ENCODE results near the gene CACNA1I. TPM values are rescaled to one million over a fixed set of nuclear protein-coding genes. Genes with fewer than 3 reads are reported as not detected.

The CACNA1I gene
- total RNA-seq, 6 donors from 2014 or later: 0.15 to 4.2 (median 0.34) TPM

GRCh38 chr22:39651053-39651996, 80.8 kb downstream of the CACNA1I start:
- no peak overlapping the region for H3K27ac ChIP-seq
- no peaks in the 10 kb centered on the region for H3K27me3 ChIP-seq
- no peaks in the 10 kb centered on the region for H3K4me1 ChIP-seq
- no peaks in the 10 kb centered on the region for H3K9me3 ChIP-seq
- ATAC-seq (ENCODE audit: low FRiP score in 2 of 2): no peak
- H3K36me3 ChIP-seq: no peaks in the 10 kb centered on the region
- no peak for DNase-seq
- 55 to 75% methylated on average over 13 to 22 of the region's 24 CpGs for WGBS, 2 donors
- peak in 1 of 2 donors; percentile 38 for TF ChIP-seq POLR2AphosphoS5 (IDR thresholded peaks at IDR 0.05)
- TF ChIP-seq, protein P1, sequence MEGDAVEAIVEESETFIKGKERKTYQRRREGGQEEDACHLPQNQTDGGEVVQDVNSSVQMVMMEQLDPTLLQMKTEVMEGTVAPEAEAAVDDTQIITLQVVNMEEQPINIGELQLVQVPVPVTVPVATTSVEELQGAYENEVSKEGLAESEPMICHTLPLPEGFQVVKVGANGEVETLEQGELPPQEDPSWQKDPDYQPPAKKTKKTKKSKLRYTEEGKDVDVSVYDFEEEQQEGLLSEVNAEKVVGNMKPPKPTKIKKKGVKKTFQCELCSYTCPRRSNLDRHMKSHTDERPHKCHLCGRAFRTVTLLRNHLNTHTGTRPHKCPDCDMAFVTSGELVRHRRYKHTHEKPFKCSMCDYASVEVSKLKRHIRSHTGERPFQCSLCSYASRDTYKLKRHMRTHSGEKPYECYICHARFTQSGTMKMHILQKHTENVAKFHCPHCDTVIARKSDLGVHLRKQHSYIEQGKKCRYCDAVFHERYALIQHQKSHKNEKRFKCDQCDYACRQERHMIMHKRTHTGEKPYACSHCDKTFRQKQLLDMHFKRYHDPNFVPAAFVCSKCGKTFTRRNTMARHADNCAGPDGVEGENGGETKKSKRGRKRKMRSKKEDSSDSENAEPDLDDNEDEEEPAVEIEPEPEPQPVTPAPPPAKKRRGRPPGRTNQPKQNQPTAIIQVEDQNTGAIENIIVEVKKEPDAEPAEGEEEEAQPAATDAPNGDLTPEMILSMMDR (IDR thresholded peaks at IDR 0.05): no peak
- no peak for TF ChIP-seq EP300 (IDR thresholded peaks at IDR 0.05)
- no peak for TF ChIP-seq POLR2A (IDR thresholded peaks at IDR 0.05)
- no peak overlapping the region for H3K4me3 ChIP-seq

- no peaks in the 10 kb centered on the region for H3K36me3 ChIP-seq
- no peaks in the 10 kb centered on the region for H3K27me3 ChIP-seq
- DNase-seq: no peak
- WGBS, 2 donors: 74 to 85% methylated on average over 15 to 16 of the region's 16 CpGs
- H3K4me1 ChIP-seq: no peaks in the 10 kb centered on the region
- no peaks in the 10 kb centered on the region for H3K9me3 ChIP-seq
- ATAC-seq (ENCODE audit: low FRiP score in 2 of 2): no peak
- H3K4me3 ChIP-seq: no peak overlapping the region
- TF ChIP-seq, protein P1 (IDR thresholded peaks at IDR 0.05): no peak
- TF ChIP-seq POLR2AphosphoS5 (IDR thresholded peaks at IDR 0.05): no peak
- no peak for TF ChIP-seq POLR2A (IDR thresholded peaks at IDR 0.05)
- no peak for TF ChIP-seq EP300 (IDR thresholded peaks at IDR 0.05)
- H3K27ac ChIP-seq: no peak overlapping the region
Measured at GRCh38 chr22:39652990-39653786, 82.6 kb downstream of the CACNA1I start.

GRCh38 chr22:39653787-39654077, 83.2 kb downstream of the CACNA1I start:
- H3K27me3 ChIP-seq: no peaks in the 10 kb centered on the region
- DNase-seq (no peak), ATAC-seq (ENCODE audit: low FRiP score in 2 of 2) (no peak)
- H3K27ac ChIP-seq: no peak overlapping the region
- no peak for TF ChIP-seq POLR2AphosphoS5 (IDR thresholded peaks at IDR 0.05)
- TF ChIP-seq, protein P1 (IDR thresholded peaks at IDR 0.05): no peak
- H3K4me1 ChIP-seq: no peaks in the 10 kb centered on the region
- no peaks in the 10 kb centered on the region for H3K36me3 ChIP-seq
- 89 to 93% methylated on average over 3 of the region's 3 CpGs for WGBS, 2 donors
- H3K9me3 ChIP-seq: no peaks in the 10 kb centered on the region
- H3K4me3 ChIP-seq: no peak overlapping the region

DNA sequence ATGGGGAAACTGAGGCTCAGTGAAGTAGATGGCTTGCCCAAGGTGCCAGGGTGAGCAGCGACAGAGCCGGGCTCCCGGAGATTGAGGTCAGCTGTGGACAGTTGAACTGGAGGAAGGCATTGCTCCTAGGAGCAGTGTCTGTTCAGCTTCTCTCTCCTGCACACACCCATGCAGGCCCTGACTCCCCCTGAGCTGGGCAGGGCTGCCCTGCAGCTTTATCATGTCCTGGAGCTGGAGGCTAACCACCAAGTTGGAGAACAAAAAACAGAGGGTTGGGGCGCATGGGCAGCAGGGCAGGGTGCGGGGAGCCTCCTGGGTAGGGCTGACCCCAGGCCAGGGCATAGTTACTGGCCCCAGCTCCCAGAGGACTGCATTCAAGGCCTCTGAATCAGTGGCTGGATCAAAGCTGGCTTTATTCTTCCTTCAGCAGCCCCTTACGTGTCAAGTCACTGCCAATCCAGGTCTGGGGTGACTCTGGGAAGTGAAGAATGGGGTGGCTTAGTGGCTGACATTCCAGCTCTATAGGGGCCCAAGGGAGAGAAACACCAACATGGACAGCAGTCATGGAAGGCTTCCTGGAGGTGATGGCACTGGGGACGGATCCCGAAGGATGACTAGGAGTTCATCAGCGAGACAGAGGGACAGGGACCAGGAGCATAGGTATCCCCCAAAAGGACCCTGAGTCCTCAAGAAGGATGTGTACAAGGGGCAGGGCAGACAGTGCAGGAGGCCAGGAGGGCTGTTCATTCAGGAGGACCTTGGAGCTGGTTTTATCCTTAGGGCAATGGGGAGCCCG, 83.8 kb downstream of the CACNA1I start:
- TF ChIP-seq POLR2AphosphoS5 (IDR thresholded peaks at IDR 0.05): no peak
- TF ChIP-seq, protein P1 (IDR thresholded peaks at IDR 0.05): no peak
- TF ChIP-seq EP300 (IDR thresholded peaks at IDR 0.05): no peak
- no peak for TF ChIP-seq POLR2A (IDR thresholded peaks at IDR 0.05)
- H3K36me3 ChIP-seq: no peaks in the 10 kb centered on the region
- ATAC-seq (ENCODE audit: low FRiP score in 2 of 2) (no peak), DNase-seq (no peak)
- WGBS, 2 donors: 92 to 95% methylated on average over 10 of the region's 10 CpGs
- H3K27me3 ChIP-seq: no peaks in the 10 kb centered on the region
- no peaks in the 10 kb centered on the region for H3K4me1 ChIP-seq
- no peaks in the 10 kb centered on the region for H3K9me3 ChIP-seq
- H3K27ac ChIP-seq: no peak overlapping the region
- no peak overlapping the region for H3K4me3 ChIP-seq
